Measurements from ENCODE around the gene RANBP6. TPM values are rescaled to one million over a fixed set of nuclear protein-coding genes. Genes with fewer than 3 reads are reported as not detected.

The RANBP6 gene
- total RNA-seq, 1 donor from 2014 or later, result 20.5 TPM

DNA sequence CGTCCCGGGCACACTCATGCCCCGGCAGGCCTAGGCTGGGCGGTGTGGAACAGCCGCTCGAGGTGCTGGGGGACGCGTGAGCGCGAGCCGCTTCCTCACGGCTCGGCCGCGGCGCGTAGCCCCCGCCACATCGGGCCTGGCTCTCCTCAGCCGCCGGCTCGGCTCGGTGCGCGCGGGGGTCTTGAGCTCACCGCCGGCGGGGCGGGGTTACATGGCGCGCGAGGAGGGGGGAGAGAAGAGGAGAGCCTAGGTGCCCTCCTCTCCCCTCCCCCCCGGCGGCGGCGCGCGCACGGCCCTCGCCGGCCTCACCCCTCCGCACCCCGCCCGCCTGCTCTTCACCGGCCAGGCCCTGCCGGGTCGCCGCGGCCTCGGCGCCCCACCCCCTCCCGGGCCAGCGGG lies 7.7 kb downstream of the RANBP6 start:
- intact Hi-C loops (cut with micrococcal nuclease), result loop anchor here (1.0 to 10.0 kb wide), 14 partner anchors 8 to 1265 kb away; partner anchors contain the start of genes AK3, CD274, ERMP1 and JAK2

DNA sequence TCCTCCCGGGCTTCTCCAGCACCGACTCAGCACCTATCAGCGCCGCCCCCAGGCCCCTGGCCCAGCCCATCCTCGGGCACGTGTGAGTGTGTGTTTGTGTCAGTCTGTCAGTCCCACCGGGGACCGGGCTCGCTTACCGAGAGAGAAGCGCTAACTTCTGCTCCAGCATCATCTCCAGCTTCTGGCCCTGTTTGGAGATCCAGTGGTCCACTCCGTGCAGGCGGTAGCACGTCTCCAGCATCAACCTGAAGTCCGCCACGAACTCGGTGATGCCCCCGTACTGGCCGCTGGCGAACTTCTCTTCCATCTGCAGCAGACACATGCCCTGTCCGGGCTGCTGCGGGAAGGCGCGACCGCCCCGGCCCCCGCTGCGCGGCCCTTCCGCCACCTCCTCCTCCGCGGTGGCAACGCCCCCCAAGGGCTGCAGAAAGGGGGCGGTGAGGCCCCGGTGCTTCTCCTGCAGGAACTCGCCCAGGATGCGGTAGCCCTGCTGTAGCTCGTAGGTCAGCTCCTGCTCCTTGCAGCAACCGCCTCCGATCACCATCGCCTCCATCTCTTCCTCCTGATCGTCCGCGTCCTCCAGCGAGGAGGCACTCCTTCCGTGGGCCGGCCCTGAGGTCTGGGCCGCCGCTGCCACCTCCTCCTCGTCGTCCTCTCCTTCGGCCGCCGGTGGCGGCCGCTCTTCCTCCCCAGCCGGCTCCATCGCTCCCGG lies 8.2 kb downstream of the RANBP6 start:
- intact Hi-C loops (cut with micrococcal nuclease), result loop anchor here (1.0 to 10.0 kb wide), 9 partner anchors 8 to 1265 kb away; partner anchors contain the start of genes AK3, CD274, JAK2 and PLGRKT

DNA sequence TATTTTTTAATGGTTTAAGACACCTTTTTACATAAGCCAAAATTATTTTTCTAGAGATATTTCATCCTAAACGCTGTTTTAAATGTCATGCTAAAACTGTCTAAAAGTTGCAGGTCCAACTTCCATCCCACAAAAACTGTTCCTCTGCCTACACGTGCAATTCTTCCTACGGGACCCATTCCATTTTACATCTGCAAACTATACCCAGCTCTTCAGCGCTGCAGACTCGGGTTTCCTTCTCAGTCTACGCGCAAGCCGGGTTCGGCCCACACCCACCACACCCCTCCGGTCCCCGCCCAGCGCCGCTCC lies 8.7 kb downstream of the RANBP6 start:
- intact Hi-C loops (cut with micrococcal nuclease), result loop anchor here (1.0 to 10.0 kb wide), 9 partner anchors 9 to 1264 kb away; partner anchors contain the start of genes AK3, CD274, JAK2 and PLGRKT

DNA sequence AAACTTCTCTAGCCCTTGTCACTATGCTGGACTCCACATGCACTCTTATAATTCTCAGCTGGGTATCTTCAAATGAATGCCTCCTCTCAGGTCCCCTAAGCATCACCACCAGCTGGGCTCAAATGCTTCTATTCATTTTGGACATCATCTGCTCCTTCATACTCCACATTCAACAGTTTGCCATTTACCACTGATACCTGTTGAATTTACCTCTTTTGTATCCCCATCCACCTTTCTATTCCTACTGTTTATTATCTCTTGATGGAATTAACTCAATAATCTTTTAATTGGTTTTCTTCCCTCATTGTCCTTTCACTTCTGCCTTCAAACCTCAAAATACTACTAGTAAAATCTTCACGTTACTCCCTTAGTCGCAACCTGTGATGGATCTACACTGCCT lies 14.5 kb downstream of the RANBP6 start:
- intact Hi-C loops (cut with micrococcal nuclease), result loop anchor here (10.0 kb wide), 1 partner anchor 1016 kb away; the partner anchor contains the start of gene JAK2

DNA sequence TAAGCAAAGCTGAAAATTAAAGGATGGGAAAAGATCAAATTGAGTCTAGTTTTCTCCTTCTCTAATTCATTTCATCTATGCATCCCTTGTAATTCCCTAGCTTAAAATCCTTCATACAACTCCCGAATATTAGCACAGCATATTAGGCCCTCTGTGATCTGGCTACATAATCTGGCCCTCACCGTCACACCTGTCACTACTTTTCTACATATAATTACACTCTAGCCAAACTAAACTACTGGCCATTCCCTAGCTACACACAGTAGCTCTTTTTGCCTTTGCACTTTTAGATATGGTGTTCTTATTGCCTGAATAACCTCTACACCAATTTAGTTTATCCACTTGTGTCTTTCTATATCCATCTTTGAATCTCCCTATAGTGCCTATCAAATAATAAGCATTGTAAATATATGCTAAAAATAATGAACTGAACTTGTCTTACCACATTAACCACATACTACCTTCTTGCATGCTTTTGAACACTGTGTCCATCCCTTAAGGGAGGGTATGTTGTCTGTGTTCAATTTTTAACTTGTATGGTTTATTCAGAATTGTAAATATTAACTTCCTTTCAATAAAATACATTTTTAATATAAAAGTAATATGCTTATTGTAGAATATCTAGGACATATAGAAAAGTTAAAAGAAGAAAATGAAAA lies 15.9 kb downstream of the RANBP6 start:
- intact Hi-C loops (cut with micrococcal nuclease), result loop anchor here (10.0 kb wide), 1 partner anchor 1015 kb away; the partner anchor contains the start of gene JAK2

DNA sequence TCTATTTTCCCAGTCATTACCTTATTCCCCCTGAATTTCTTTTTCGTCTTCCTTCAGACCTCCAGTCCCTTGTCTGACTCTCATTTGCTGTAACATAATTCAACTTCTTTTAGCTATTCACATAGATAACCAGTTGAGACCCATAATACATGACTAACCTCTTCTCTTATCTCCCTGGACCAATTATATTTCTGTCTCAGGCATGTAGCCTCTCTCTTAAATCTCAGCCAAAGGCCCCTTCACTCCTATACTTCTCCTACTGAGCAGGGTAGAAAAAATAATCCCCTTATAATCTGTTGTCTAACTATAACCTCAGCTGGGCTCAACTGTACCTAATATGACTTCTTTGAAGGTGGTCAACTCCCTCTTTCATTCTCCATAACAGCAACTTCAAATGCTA lies 20.9 kb downstream of the RANBP6 start:
- intact Hi-C loops (cut with micrococcal nuclease), result no loop called here

DNA sequence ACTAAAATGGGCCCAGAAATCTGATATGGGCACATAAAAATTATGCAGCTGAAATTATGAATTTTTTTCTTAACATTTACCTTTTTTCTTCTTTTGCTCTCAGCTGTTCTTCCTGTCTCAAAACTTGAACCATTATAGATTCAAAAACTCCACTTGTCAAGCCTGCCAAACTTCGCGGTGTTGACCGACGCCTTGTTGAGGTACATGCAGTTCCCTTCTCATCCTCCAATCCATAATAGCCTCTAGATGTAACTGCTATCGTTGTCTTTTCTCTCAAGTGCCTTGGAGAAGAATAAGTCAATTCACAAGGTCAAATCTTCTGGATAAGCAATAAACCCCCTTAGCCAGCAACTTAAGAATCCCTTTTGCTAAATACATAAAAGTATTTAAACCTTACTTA lies 27.2 kb downstream of the RANBP6 start:
- intact Hi-C loops (cut with micrococcal nuclease), result no loop called here

DNA sequence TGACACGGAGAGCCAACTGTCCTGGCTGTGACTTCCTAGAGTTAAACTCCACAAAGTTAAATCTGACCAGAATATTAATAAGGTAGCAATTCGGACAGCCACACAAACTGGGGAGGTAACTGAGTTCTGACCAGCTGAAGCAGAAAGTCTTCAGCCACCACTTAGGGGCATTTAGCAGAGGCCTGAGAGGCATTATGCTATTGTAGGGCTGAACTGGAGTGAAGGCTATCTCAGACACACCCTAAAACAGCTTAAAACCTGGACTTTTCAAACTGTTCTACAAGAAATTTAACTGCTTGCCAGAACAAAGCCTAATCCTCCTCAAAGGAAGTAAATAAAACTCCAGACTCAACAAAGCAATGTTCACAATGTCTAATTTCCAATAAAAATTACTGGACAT lies 32.4 kb downstream of the RANBP6 start:
- intact Hi-C loops (cut with micrococcal nuclease), result no loop called here

DNA sequence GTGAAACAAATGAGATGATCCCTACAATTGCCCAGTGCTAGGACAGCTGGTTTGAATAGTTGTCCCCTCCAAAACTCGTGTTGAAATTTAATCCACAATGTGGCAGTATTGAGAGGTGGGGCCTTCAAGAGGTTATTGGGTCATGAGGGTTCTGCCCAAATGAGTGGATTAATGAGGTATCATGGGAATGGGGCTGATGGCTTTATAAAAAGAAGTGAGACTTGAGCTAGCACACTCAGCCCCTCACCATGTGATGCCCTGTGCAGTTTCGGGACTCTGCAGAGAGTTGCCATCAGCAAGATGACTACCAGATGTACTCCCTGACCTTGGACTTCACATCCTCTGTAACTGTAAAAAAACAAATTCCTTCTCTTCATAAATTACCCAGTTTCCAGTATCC lies 33.1 kb downstream of the RANBP6 start:
- intact Hi-C loops (cut with micrococcal nuclease), result no loop called here

DNA sequence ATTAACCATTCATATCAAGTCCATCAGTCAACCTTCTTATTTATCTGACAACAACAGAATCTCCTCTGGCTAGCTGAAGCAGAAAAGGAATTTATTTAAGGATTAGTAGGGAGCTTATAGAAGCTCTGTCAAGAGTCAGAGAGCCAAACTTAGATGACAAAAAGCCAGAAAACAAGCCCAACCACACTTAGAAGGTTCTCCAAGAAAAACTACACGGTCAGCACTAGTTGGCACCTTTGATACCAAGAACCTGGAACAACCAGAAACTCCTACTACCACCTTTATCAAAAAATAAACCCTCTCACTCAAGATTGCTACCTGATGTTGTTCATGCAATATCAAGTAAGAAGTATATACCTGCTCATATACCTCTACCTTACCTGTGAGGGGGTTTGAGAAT lies 36.9 kb downstream of the RANBP6 start:
- intact Hi-C loops (cut with micrococcal nuclease), result no loop called here

DNA sequence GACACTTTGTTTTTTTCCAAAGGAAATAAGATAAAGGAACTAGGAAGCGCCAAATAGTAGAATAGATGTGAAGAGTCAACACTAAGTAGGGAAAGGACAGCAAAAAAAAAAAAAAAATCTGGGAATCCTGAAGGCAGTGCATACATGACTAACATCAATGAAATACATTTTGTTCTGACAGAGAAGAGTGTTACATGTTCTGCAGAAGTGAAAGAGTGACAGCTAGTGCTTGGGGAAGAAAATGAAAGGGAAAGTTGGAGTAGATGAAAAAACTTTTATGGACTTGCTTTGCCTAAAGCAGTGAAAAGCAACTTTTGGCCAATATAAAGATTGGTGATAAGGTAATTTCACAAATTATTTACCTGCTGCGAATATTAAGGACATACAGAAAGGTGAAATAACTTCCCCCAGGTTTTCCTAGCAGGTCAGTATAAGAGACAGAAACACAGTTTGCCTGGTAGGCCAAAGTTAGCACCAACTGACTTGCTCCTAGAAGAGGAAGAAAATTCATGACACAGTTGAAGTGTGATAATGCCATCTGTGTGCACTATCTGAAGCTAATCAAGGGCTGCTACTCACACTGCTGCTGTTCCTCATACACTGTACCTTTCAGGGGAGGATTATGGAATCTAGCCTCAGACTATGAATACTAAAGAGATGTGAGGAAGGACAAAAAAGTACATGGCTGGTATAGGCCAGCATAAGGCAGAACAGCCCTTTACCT lies 38.6 kb downstream of the RANBP6 start:
- intact Hi-C loops (cut with micrococcal nuclease), result no loop called here

DNA sequence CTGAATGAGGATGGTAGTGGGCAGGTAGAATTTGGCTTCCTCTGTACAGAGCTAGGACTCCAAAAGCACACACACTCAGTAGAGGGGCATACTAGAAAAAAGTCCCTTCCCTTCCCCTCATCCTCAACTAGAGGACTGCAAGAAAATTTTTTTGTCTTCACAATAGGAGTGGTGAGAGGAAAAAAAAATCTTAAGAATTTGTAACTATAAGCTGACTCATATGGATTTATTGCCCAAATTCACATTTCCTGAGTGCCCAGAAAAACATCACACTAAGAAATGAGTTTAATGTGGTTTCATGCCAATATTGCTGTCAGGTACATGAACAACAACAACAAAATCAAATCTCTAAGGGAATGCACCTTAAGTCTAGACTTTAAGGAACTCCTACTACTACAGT lies 43.7 kb downstream of the RANBP6 start:
- intact Hi-C loops (cut with micrococcal nuclease), result no loop called here

Other genes starting within 250 kb of the RANBP6 start
- gene ERMP1, start 182.5 kb downstream of the RANBP6 start, total RNA-seq, result 35.4 and 37.6 TPM in 2 replicates
- gene MLANA, start 124.7 kb downstream of the RANBP6 start, total RNA-seq, result not detected in 2 replicates
- not detected in 2 replicates for gene IL33, start 200.2 kb upstream of the RANBP6 start, total RNA-seq